HEK293T (cell line): ENCODE measurements around the gene RPL41.

ENCODE experiments used
- CTCF ChIA-PET: fragments of 350-600 bp; formaldehyde crosslinking; extraction: SDS; loops from one replicate; lab custom pipeline; 2021; ENCODE audit warnings: antibody characterized with exemption, inconsistent platforms; lab: Yijun Ruan, JAX
- POLR2A ChIA-PET: fragments of 350-600 bp; formaldehyde crosslinking; extraction: SDS; loops from one replicate; lab custom pipeline; 2020; ENCODE audit warnings: antibody characterized with exemption, inconsistent platforms; lab: Yijun Ruan, JAX
- DNase-seq: peaks from one replicate; pipeline ENCODE4 v3.0.0; 2012; ENCODE audit warnings: mixed read lengths; ENCODE audit errors: extremely low spot score
- ARNT ChIP-seq: fragments of 450-650 bp; IDR thresholded peaks from 2 replicates; pipeline ENCODE4 v1.6.1; 2017; ENCODE audit warnings: mild to moderate bottlenecking
- BHLHE40 ChIP-seq: fragments of 450-650 bp; IDR thresholded peaks from 2 replicates; pipeline ENCODE4 v1.6.1; 2016; ENCODE audit warnings: mild to moderate bottlenecking, moderate library complexity, borderline replicate concordance
- CTBP1 ChIP-seq: fragments of 450-650 bp; IDR thresholded peaks from 2 replicates; pipeline ENCODE4 v1.6.1; 2016; ENCODE audit warnings: borderline replicate concordance
- ELF4 ChIP-seq: fragments of 450-650 bp; IDR thresholded peaks from 2 replicates; pipeline ENCODE4 v1.6.1; 2017; ENCODE audit warnings: antibody characterized with exemption
- FOXA1 ChIP-seq: fragments of 450-650 bp; IDR thresholded peaks from 2 replicates; pipeline ENCODE4 v1.6.1; 2016; ENCODE audit warnings: mild to moderate bottlenecking
- FOXK2 ChIP-seq: fragments of 450-650 bp; IDR thresholded peaks from 2 replicates; pipeline ENCODE4 v1.6.1; 2016; ENCODE audit warnings: mild to moderate bottlenecking
- FOXM1 ChIP-seq: fragments of 450-650 bp; IDR thresholded peaks from 2 replicates; pipeline ENCODE4 v1.6.1; 2017; ENCODE audit warnings: mild to moderate bottlenecking, borderline replicate concordance
- HDGF ChIP-seq: fragments of 450-650 bp; IDR thresholded peaks from 2 replicates; pipeline ENCODE4 v1.6.1; 2017; ENCODE audit warnings: antibody characterized with exemption, borderline replicate concordance
- L3MBTL2 ChIP-seq: fragments of 450-650 bp; conservative IDR thresholded peaks from 2 replicates; pipeline ENCODE4 v1.6.1; 2016; ENCODE audit warnings: mild to moderate bottlenecking
- LEF1 ChIP-seq: fragments of 450-650 bp; IDR thresholded peaks from 2 replicates; pipeline ENCODE4 v1.6.1; 2017; ENCODE audit warnings: mild to moderate bottlenecking, borderline replicate concordance
- NFRKB ChIP-seq: fragments of 450-650 bp; IDR thresholded peaks from 2 replicates; pipeline ENCODE4 v1.6.1; 2016; ENCODE audit warnings: mild to moderate bottlenecking, moderate library complexity
- PKNOX1 ChIP-seq: fragments of 450-650 bp; IDR thresholded peaks from 2 replicates; pipeline ENCODE4 v1.6.1; 2016
- SP1 ChIP-seq: fragments of 450-650 bp; IDR thresholded peaks from 2 replicates; pipeline ENCODE4 v1.6.1; 2017
- SUZ12 ChIP-seq: fragments of 450-650 bp; IDR thresholded peaks from 2 replicates; pipeline ENCODE4 v1.6.1; 2016; ENCODE audit warnings: mild to moderate bottlenecking
- TARDBP ChIP-seq: fragments of 450-650 bp; IDR thresholded peaks from 2 replicates; pipeline ENCODE4 v1.6.1; 2016
- ZNF384 ChIP-seq: fragments of 450-650 bp; IDR thresholded peaks from 2 replicates; pipeline ENCODE4 v1.6.1; 2016

The RPL41 gene

GRCh38 chr12:56157201-56158028 lies 41.0 kb downstream of the RPL41 start:
- CTCF ChIA-PET: no interaction called here
- TF ChIP-seq FOXM1 (no peak; the same call in 1 of the 2 replicates), L3MBTL2 (peak; percentile 93), ZNF384 (peak; percentile 77), ELF4 (no peak), FOXA1 (no peak), CTBP1 (no peak), SUZ12 (no peak), HDGF (no peak), PKNOX1 (peak; percentile 83), NFRKB (no peak)
- POLR2A ChIA-PET: interaction anchor here (0.6 to 2.4 kb wide), 8 partner anchors 14 to 1357 kb away, joined by 3 to 23 read pairs (median 7); partner anchors contain the start of genes ESYT1, RNF41 and ZC3H10
- peak; percentile 48 for DNase-seq

- no peak; the same call in 1 of the 2 replicates for TF ChIP-seq BHLHE40
- no peak for TF ChIP-seq LEF1
- TF ChIP-seq ELF4: peak; percentile 79
- TF ChIP-seq NFRKB: peak; percentile 61; the same call in 1 of the 2 replicates
- DNase-seq: peak; percentile 90
- POLR2A ChIA-PET: interaction anchor here (1.0 to 2.4 kb wide), 8 partner anchors 9 to 76 kb away, joined by 3 to 23 read pairs (median 8); partner anchors contain the start of genes ESYT1, RNF41, SMARCC2 and ZC3H10
- CTCF ChIA-PET: interaction anchor here (0.6 kb wide), 2 partner anchors 21 to 59 kb away, joined by 3 to 5 read pairs; no protein-coding TSS in a partner anchor
These were observed 41.8 kb downstream of the RPL41 start, which contains the start of gene MYL6 for GRCh38 chr12:56158029-56158925. MYL6 (plus strand) TSS chr12:56158359; CDS start chr12:56158402, 43 bp downstream.

- peak; percentile 53 for DNase-seq
- TF ChIP-seq ZNF384: no peak
- peak; percentile 89 for TF ChIP-seq PKNOX1
- ChIA-PET CTCF (no interaction called here), POLR2A (interaction anchor here (0.7 to 2.4 kb wide), 8 partner anchors 9 to 63 kb away, joined by 3 to 23 read pairs (median 8); partner anchors contain the start of genes ESYT1, RNF41, SMARCC2 and ZC3H10)
These were observed 42.6 kb downstream of the RPL41 start for GRCh38 chr12:56158926-56159461.

GRCh38 chr12:56159482-56160192 lies 43.2 kb downstream of the RPL41 start:
- TF ChIP-seq ELF4 (no peak), SP1 (no peak), BHLHE40 (no peak)

GRCh38 chr12:56160193-56160763 lies 43.8 kb downstream of the RPL41 start:
- ChIA-PET POLR2A (interaction anchor here (1.2 to 2.4 kb wide), 3 partner anchors 33 to 42 kb away, joined by 3 to 23 read pairs (median 9); partner anchors contain the start of genes ESYT1 and ZC3H10), CTCF (no interaction called here)
- TF ChIP-seq LEF1 (no peak), ZNF384 (no peak), NFRKB (no peak), CTBP1 (no peak), HDGF (no peak), FOXA1 (no peak), TARDBP (no peak), ARNT (no peak), ELF4 (no peak), FOXK2 (no peak), SUZ12 (no peak)
- no peak for DNase-seq

More at GRCh38 chr12:56159482-56160192, 43.2 kb downstream of the RPL41 start:
- POLR2A ChIA-PET: interaction anchor here (0.7 to 2.4 kb wide), 9 partner anchors 10 to 62 kb away, joined by 3 to 23 read pairs (median 8); partner anchors contain the start of genes ESYT1, RNF41, SMARCC2 and ZC3H10
- CTCF ChIA-PET: no interaction called here
- no peak for DNase-seq
